ENCODE measurements around the gene BICD2. TPM values are rescaled to one million over a fixed set of nuclear protein-coding genes. Genes with fewer than 3 reads are reported as not detected.

The BICD2 gene
- total RNA-seq, 1 experiment from 2014 or later = 20.1 TPM

DNA sequence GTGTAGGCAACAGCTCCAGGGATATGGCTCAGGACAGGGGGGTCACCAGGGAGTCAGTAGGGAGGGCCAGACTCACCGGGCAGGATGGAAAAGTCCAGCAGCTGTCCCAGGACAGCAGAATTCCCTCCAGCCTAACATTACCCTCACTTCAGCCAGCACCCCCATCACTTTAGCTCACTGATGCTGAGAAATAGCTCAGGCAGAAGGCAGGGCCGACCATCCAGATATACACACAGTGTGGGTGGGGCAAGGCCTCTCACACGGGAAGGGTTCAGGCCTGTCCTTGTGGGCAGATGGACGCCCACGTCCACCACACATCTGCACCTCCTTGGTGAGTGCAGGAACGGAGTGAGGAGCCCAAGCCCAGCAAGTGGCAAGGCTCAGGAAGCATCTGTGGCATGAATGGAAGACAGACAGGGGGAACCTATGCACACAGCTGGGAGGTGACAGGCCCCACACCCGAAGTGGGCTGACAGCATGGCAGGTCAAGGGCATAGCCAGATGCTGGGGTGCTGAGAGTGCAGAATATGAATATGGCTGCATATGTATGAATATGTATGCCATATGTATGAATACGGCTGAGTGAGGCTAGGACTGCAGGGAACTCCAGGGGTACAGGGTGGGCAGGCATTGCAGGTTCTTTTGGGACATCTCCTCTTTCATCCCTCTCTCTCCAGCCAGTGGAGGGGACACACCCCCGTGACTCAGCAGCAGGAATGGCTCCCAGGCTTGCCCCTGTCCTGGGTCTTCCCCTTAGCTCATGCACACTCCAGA lies 17.0 kb downstream of the BICD2 start:
- DNase-seq (ENCODE audit: low read depth) = peak; percentile 27

DNA sequence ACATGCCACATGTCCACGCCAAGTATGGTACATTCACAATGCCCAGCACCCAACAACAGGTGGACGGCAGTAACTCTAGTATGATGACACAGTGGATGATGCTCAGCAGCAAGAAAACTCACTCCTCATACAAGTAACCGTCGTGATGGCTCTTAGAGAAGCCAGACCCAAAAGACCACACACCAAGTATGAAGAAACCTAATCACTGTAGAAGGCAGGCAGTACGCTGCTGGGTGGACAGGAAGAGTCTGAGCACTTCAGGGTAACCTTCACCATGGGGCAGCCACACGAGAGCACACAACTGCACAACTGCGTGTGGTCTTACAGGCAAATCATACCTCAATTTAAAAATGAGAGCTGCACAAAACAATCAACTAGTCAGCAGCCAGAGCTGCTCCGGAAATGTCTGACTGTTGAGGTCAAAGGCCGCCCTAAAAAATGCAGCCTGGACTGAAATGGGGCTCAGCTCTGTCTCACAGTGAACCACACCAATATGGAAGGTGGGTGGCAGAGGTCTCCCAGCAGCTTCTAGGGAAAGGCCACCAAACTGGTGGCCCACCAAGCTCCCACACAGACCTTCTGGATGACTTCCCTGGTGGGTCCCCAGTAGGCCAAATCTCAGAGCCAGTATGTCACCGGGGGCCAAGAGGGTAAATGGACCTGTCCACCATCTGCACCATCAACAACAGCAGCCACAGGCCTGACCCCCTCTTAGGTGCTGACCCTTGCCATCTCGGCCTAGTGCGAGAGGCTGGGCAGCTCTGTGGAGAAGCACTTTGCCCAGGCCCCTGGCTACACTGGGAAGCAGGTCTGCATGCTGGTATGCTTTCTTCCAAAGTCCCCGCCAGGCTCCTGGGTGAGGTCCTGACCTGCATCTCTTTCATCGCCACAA lies 17.8 kb downstream of the BICD2 start:
- peak; percentile 37 for DNase-seq (ENCODE audit: low read depth)

DNA sequence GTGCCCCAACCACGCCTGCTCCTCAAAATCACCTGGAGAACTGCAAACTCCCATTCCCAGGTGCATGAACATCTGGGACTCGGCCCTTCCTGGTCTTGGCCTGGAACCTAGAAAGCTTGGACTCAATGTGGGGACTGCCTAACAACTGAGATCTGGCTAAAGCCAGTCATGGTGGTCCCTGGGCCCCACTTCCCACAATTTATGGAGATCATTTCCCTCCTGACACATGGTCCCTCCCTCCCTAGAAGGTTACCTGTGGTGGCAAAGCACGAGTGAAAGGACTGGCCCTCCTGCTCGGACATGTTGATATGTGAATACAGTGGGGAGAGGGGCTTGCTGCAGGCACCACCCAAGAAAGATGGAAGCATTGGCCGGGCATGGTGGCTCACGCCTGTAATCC lies 18.8 kb downstream of the BICD2 start:
- no peak for DNase-seq (ENCODE audit: low read depth)

DNA sequence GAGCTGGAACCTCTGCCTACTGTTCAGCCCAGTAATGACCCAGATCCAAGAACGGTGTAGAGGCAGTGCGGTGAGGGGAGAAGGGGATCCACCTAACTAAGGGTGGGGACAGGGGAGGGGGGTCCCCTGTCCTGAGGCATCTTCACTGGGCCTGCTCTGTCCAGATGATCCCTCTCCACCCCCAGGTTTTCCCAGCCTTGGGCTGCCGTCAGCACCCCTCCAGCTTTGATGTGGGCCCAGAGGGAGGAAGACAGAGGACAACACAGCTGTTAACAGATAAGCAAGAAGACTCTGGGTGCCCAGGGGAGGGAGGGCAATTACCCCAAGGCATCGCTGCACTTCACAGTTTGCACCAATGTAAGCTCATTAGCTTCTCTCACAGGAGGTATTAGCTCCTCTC lies 19.3 kb downstream of the BICD2 start:
- DNase-seq (ENCODE audit: low read depth) = no peak

DNA sequence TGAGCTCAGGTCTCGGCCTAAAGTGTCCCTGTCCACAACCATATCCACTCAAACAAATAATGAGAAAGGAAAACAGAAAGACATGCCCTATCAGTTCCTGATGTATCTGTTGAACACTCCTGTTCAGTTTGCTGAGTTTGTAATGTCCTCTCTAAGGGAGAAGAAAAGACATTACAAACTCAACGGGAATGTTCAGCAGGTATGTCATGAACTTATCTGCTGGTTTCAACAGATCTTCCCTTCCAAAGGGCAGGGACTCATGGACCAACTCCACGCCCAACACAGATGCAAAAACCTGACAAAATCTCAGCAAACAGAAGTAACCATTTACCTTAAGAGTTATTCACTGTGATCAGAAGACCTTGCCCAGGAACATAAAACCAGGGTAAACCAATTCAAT lies 23.7 kb downstream of the BICD2 start:
- DNase-seq (ENCODE audit: low read depth) = no peak

DNA sequence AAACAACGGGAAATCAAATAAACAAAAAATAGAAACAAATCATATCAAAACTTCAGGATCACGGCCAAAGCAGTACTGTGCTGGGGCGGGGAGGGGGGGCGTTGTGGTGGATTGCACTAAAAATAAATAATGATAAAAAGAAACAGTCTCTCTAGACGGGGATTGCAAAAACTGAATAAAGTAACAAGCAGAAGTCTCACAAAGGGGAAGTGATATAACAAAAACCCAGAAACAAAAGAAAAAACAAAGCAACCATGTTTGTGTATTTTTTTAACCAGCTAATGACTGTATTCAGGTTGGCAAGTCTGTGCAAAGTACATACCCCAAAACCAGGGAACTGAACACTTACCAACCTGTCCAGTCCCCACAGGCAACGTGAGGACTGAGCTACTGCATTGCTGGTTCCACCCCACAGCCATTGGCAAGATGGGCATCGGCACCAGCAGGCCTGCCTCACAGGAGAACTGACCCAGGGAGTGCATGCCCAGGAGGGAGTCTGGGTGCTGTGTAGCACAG lies 24.1 kb downstream of the BICD2 start:
- DNase-seq (ENCODE audit: low read depth) = no peak

DNA sequence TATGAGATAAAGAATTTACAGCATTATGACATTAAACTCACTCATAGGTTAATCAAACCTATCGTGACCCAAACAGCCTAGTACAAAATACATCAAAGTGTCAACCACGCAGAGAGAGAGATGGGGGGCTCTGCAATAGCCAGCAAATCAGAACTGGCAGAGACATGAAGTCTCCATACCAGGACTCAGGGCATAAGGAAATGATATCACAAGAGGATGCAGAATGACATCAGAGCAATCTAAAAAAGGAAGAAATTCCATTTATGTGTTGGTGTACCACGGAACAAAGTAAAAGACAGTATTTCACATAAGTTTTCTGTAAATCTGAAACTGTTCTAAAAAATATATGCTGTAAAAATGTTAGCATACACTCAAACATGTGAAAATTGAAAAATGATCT lies 24.6 kb downstream of the BICD2 start:
- DNase-seq (ENCODE audit: low read depth) = no peak

DNA sequence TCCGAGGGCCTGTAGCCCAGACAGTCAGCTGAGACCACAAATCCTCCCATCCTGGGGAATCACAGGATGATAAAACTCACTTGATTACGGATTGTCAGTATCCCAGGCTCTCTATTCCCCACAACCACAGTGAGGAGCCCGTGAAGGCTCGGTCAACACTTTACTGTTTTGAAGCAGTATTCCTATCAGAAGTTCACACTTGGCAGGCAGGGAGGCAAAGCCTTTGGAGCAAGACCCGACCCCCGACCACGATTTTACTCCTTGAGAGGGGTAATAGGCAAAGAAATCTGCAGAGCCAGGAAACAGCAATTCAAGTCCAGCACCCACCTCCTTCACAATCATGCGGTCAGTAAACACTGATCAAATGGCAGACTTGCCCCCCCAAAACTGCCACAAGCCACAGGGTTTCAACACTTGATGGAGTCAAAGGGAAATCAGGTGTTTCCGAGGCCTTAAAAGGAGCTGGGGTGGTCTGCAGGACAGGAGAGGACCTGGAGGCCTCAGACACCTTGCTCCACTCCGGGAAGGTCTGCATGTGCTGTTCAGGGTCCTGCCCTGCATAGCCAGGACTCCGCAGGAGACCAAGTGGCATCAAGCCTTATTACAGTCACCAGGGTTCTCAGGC lies 25.2 kb downstream of the BICD2 start:
- no peak for DNase-seq (ENCODE audit: low read depth)

DNA sequence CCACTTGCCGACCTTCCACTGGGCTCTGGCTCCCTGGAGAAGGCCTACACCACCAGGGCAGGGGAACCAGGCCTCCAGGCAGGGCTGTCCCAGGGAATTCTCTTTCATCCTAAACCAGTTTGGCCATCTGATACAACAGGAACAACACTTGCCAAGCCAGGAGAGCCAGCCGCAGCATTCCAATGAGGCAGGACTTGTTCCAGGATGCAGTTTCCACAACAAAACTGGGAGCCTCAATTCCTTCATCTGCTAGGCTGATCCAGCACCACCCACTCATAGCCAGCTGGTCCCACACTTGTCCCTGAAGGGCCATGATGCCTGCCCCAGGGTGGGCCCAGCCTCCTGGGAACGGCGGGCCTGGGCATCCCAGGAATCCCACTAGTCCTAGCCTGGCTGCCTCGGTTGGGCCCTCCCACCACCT lies 26.0 kb downstream of the BICD2 start:
- DNase-seq (ENCODE audit: low read depth) = no peak

DNA sequence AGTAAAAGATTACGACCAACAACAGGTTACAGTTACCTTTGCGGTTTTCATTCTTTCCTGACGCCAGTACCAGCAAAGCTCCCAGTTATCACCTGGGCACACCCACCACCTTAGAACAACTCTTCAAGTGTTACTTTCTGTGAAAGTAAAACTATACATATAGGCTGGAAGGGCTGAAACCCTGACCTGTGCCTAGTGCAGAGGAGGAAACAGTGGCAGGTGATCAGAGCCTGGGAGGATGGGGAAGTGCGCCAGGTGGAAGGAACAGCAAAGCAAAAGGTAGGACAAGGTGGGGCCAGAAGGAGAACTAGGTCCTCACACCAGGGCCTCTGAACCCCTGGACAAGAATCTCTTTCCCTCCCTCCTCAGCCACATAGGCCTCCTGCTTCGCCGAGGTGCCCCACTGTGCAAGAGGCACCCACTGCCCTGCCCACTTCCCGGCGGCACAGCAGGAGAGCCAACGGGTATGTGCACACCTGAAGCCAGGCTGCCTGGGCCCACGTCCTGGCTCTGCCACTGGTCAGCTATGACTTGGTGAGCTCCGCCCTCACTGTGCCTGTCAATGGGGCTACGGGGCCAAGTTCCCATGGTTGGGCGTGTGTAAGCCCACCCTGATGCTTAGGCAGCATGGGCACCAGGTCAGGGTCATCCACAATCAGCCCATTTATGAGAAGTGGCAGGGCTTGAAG lies 26.9 kb downstream of the BICD2 start:
- DNase-seq (ENCODE audit: low read depth) = no peak

DNA sequence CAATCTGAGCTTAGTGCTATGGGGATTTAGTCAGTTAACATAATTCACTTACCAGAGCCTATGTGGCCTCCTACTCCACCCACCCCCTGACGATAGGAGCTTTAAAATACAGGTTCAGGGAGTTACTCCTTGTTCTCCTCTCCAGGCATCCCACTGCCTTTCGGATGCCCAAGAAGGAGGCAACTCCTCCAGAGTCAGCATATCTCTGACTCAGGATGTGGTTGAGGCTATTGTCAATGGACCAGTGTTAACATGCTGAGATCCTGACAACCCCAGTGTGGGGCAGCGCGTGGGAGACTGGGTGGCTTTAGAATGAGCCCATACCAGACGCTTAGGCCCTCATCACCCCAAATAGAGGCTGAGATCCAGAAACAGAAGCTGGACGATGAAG lies 27.4 kb downstream of the BICD2 start:
- peak; percentile 7 for DNase-seq (ENCODE audit: low read depth)

DNA sequence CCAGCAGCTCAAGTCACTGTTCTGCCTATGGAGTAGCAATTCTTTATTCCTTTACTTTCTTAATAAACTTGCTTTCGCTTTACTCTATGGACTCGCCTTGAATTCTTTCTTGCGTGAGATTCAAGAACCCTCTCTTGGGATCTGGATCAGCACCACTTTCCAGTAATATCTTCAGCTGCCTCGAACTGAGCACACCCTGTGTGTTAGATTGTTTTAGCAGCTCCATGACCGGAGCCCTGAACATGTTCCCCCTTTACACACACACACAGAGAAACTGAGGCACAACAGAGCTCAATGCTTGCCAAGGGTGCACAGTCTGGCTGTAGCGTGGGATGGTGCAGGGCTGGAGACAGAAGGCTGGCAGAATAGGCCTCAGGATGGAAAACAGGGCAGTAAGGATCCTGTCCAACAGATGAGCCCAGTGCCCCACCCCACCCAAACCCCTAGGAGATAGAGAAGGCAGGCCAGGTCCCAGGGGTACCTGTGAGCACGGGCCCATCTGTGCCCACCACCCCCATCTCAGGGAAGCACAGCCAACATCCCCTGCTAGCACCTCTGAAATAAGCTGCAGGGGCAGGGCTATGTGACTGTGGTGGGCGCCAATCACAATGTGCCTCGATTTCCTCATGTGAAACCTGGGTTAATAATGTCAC lies 27.9 kb downstream of the BICD2 start:
- DNase-seq (ENCODE audit: low read depth) = no peak

DNA sequence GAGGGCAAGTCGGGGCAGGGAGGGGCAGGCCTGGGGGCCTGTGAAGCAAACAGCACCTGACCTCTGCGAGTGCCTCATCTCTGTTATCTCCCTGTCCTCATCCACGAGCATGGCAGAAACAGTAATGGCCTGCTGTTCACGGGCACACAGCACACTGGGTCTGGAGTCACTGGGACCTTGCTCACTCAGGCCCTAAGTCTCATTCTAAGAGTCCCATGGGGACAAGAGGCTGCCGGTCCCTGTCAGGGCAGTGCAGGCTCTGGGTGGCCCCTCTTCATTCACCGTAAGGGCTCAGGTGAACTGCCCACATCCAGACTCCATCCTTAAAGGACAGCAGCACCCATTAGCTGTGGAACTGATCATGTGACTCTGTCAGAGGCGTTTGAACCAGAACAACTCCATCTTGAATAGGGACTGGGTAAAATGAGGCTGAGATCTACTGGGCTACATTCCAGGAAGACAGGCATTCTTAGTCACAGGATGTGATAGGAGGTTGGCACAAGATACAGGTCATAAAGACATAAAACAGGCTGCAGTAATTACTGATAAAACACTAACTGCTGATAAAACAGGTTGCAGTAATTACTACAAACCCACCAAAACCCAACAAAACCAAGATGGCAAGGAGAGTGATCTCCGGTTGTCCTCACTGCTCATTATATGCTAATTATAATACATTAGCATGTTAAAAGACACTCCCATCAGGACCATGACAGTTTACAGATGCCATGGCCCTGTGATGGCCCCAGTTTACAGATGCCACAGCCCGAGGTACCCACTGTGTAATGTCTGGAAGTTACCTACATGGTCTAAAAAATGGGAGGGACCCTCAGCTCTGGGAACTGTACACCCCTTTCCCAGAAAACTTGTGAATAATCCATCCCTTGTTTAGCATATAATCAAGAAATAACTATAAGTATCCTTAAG lies 28.7 kb downstream of the BICD2 start:
- DNase-seq (ENCODE audit: low read depth) = peak; percentile 7

DNA sequence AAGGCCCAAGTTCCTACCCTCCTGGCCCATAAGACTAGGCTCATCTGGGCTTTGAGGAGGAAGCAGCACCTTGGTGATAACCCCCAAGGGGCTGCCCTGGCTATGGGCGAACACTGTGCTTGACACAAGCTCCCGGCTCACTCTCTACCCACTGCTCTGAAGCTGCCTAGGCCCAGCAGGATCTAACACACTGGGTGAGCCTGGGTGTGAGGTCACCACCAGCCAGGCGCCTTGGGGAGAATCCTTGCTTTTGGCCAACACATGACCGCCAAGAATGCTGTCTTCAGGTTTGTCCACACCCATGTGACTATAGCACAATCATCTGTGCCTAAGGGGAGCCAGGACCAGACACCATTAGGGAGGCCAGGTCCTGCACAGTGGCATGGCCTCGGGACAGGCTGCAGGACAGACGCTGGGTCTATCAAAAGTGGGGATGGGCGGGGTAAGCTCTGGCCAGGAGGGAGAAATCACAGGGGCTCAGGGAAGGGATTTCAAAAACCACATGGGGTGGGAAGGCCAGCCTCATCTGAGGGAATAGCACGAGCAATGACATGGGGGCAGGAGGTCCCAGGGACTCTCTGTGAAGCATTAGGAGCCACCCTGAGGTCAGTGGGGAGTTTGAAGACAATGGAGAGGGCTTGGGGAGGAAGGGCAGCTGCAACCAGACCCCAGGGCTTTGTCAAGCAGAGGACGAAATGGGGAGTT lies 29.6 kb downstream of the BICD2 start:
- DNase-seq (ENCODE audit: low read depth) = peak; percentile 9

DNA sequence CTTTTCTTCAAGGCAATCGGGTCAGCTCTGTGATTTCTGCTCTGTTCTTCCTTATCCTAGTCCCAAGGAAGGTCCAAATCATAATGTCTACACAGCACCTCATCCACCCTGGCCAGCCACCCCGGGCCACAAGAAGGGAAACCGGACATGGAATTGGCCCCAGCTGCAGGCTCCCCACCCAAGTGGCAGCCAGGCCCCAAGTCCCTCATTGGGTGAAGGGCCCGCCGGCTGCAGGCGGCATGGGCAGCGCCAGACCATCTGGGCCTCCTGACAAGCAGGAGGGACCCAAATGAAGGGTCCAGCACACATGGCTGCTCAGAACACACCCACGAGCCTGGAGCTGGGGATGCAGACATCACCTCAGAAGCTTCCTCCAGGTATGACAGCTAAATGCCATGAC lies 33.7 kb downstream of the BICD2 start:
- no peak for DNase-seq (ENCODE audit: low read depth)

DNA sequence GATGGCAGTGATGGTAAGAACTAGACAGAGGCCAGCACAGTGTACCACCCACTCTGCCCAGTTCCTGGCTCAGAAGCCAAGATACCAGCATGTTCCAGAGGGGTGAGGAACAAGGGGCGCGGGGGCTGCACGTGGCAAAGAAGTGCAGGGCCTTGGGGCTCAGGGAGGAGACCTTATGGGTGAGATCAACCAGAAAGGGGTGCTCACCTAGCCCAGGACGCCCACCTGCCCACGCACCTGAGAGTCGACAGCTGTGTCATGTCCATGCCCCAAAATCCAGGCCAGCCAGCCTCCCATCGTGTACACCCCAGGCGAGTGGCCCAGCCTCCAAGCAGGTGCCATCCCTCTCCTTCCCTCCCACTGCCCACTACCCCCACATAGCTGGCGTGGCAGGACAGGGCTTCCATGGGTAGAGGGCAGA lies 34.9 kb downstream of the BICD2 start:
- DNase-seq (ENCODE audit: low read depth) = no peak

DNA sequence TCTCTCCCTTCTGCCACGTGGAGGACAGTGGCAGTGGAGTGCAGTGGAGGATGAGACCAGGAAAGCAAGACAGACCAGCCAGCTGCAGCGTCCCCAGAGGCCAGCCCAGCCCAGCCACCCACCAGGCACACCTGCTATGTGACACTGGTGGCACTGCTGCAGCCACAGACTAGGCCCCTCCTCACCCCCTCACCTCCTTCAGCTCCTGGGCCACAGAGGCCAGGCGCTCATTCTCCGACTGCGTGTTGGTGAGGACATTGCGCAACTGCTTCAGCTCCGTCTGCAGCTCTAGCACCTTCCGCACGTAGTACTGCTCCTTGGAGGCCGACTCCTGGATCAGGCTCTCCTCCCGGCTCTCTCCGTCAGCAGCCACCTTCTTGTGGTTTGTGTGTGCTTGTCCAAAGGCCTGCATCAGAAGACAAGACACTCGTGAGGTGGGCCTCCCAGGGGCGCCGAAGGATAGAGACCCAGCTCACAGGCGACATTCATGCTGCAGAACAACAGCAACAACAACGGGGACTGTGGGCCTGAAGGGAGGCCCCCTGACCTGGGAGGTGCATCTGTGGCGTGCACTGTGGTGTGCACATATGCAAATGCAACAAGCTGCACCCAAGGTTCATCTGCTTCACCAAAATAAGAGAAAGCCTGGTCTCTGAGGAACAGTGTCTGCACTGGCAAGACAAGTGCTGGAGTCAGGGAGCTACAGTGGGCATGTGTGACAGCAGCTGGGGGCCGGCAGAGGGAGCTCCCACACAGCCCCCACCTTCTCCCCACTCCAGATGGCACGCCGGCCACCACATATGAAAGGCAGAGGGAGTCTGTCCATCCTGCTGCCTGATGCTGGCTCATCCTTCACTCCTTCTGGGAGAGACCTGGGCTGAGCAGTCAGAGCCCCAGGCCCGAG lies 35.5 kb downstream of the BICD2 start:
- DNase-seq (ENCODE audit: low read depth) = no peak
